Measurements from ENCODE around the gene PTER. TPM values are rescaled to one million over a fixed set of nuclear protein-coding genes. Genes with fewer than 3 reads are reported as not detected.

PTER gene
- total RNA-seq (15.5 TPM), polyA plus RNA-seq (5.1 TPM)
- long read RNA-seq, donor 1, partial matches to known transcripts = 0 of 2 reads
- long read RNA-seq, donor 1, other reads (novel, unspliced or antisense) = 0 of 2 reads
- long read RNA-seq, donor 2 = 0 reads
- long read RNA-seq, donor 3, partial matches to known transcripts = 0 of 4 reads
- long read RNA-seq, donor 3, other reads (novel, unspliced or antisense) = 0 of 4 reads
- long read RNA-seq, donor 4 = 0 reads
- long read RNA-seq, donor 5, partial matches to known transcripts = 0 of 1 reads
- long read RNA-seq, donor 5, other reads (novel, unspliced or antisense) = 0 of 1 reads
- long read RNA-seq, donor 6, partial matches to known transcripts = 0 of 2 reads
- long read RNA-seq, donor 6, other reads (novel, unspliced or antisense) = 0 of 2 reads
- long read RNA-seq, donor 7, partial matches to known transcripts = 0 of 1 reads
- long read RNA-seq, donor 7, other reads (novel, unspliced or antisense) = 0 of 1 reads
- long read RNA-seq, donor 8 = 0 reads
- long read RNA-seq, donor 9, transcript PTER-205 (5 exons, 1,203 nt) = major isoform, 6 of 7 reads
- long read RNA-seq, donor 9, partial matches to known transcripts = 0 of 7 reads
- long read RNA-seq, donor 9, other reads (novel, unspliced or antisense) = 0 of 7 reads
- long read RNA-seq, donor 10, partial matches to known transcripts = 0 of 1 reads
- long read RNA-seq, donor 10, other reads (novel, unspliced or antisense) = 0 of 1 reads

GRCh38 chr10:16436758-16437539 is at the start of gene PTER:
TSS of gene PTER (plus strand) at chr10:16437010. CDS start at chr10:16484385, 47,375 bp downstream.
- Histone ChIP-seq H3K4me1 (ENCODE audit: control insufficient read depth in 2 of 2, insufficient read depth in 2 of 2, low read length in 2 of 2) (peaks cover 9 to 17% of the 10 kb centered on the region in 2 donors), H3K36me3 (ENCODE audit: control insufficient read depth in 2 of 2, insufficient read depth in 2 of 2, low read length in 1 of 2) (peaks cover 0 to 5% of the 10 kb centered on the region in 2 donors), H3K27ac (ENCODE audit: low read depth in 1 of 2, low read length in 1 of 2) (peak within 1 kb of the TSS; percentile 78 to 83), H3K9me3 (ENCODE audit: control insufficient read depth in 2 of 2, insufficient read depth in 1 of 2, low read length in 1 of 2) (no peaks in the 10 kb centered on the region), H3K4me3 (ENCODE audit: low read length in 2 of 2) (peak within 1 kb of the TSS; percentile 68 to 74), H3K27me3 (ENCODE audit: control insufficient read depth in 2 of 2, insufficient read depth in 1 of 2, low read length in 1 of 2) (no peaks in the 10 kb centered on the region)
- DNase-seq (ENCODE audit: low read depth in 6 of 9, low spot score in 9 of 9) = peak; percentile 88 to 97 (median 94)
- WGBS = 1% methylated on average over 49 of the region's 49 CpGs

- 85% methylated on average over 3 of the region's 3 CpGs for WGBS
- H3K27me3 ChIP-seq (ENCODE audit: control insufficient read depth in 2 of 2, insufficient read depth in 1 of 2, low read length in 1 of 2) = no peaks in the 10 kb centered on the region
- no peaks in the 10 kb centered on the region for H3K36me3 ChIP-seq (ENCODE audit: control insufficient read depth in 2 of 2, insufficient read depth in 2 of 2, low read length in 1 of 2)
- H3K4me1 ChIP-seq (ENCODE audit: control insufficient read depth in 2 of 2, insufficient read depth in 2 of 2, low read length in 2 of 2) = no peaks in the 10 kb centered on the region
- H3K4me3 ChIP-seq (ENCODE audit: low read length in 2 of 2) = no peak overlapping the region
- H3K9me3 ChIP-seq (ENCODE audit: control insufficient read depth in 2 of 2, insufficient read depth in 1 of 2, low read length in 1 of 2) = no peaks in the 10 kb centered on the region
- no peak overlapping the region for H3K27ac ChIP-seq (ENCODE audit: low read depth in 1 of 2, low read length in 1 of 2)
- DNase-seq (ENCODE audit: low read depth in 6 of 9, low spot score in 9 of 9) = no peak
Measured at GRCh38 chr10:16392531-16393069, 44.2 kb upstream of the PTER start.

- no peak overlapping the region for H3K4me3 ChIP-seq (ENCODE audit: low read length in 2 of 2)
- no peak overlapping the region for H3K27ac ChIP-seq (ENCODE audit: low read depth in 1 of 2, low read length in 1 of 2)
- H3K27me3 ChIP-seq (ENCODE audit: control insufficient read depth in 2 of 2, insufficient read depth in 1 of 2, low read length in 1 of 2) = no peaks in the 10 kb centered on the region
- no peaks in the 10 kb centered on the region for H3K4me1 ChIP-seq (ENCODE audit: control insufficient read depth in 2 of 2, insufficient read depth in 2 of 2, low read length in 2 of 2)
- 90% methylated on average over 4 of the region's 4 CpGs for WGBS
- DNase-seq (ENCODE audit: low read depth in 6 of 9, low spot score in 9 of 9) = no peak
- no peaks in the 10 kb centered on the region for H3K9me3 ChIP-seq (ENCODE audit: control insufficient read depth in 2 of 2, insufficient read depth in 1 of 2, low read length in 1 of 2)
- no peaks in the 10 kb centered on the region for H3K36me3 ChIP-seq (ENCODE audit: control insufficient read depth in 2 of 2, insufficient read depth in 2 of 2, low read length in 1 of 2)
Measured at GRCh38 chr10:16393271-16393858, 43.4 kb upstream of the PTER start.

- H3K9me3 ChIP-seq (ENCODE audit: control insufficient read depth in 2 of 2, insufficient read depth in 1 of 2, low read length in 1 of 2) = no peaks in the 10 kb centered on the region
- no peaks in the 10 kb centered on the region for H3K36me3 ChIP-seq (ENCODE audit: control insufficient read depth in 2 of 2, insufficient read depth in 2 of 2, low read length in 1 of 2)
- no peaks in the 10 kb centered on the region for H3K4me1 ChIP-seq (ENCODE audit: control insufficient read depth in 2 of 2, insufficient read depth in 2 of 2, low read length in 2 of 2)
- no peak for DNase-seq (ENCODE audit: low read depth in 6 of 9, low spot score in 9 of 9)
- H3K4me3 ChIP-seq (ENCODE audit: low read length in 2 of 2) = no peak overlapping the region
- WGBS = 94% methylated on average over 2 of the region's 2 CpGs
- no peaks in the 10 kb centered on the region for H3K27me3 ChIP-seq (ENCODE audit: control insufficient read depth in 2 of 2, insufficient read depth in 1 of 2, low read length in 1 of 2)
- H3K27ac ChIP-seq (ENCODE audit: low read depth in 1 of 2, low read length in 1 of 2) = no peak overlapping the region
Measured at GRCh38 chr10:16401416-16401815, 35.4 kb upstream of the PTER start.

GRCh38 chr10:16408379-16408778 is 28.4 kb upstream of the PTER start:
- WGBS = 35% methylated on average over 3 of the region's 3 CpGs
- no peaks in the 10 kb centered on the region for H3K9me3 ChIP-seq (ENCODE audit: control insufficient read depth in 2 of 2, insufficient read depth in 1 of 2, low read length in 1 of 2)
- H3K4me1 ChIP-seq (ENCODE audit: control insufficient read depth in 2 of 2, insufficient read depth in 2 of 2, low read length in 2 of 2) = no peaks in the 10 kb centered on the region
- H3K4me3 ChIP-seq (ENCODE audit: low read length in 2 of 2) = no peak overlapping the region
- no peaks in the 10 kb centered on the region for H3K27me3 ChIP-seq (ENCODE audit: control insufficient read depth in 2 of 2, insufficient read depth in 1 of 2, low read length in 1 of 2)
- no peak overlapping the region for H3K27ac ChIP-seq (ENCODE audit: low read depth in 1 of 2, low read length in 1 of 2)
- no peak for DNase-seq (ENCODE audit: low read depth in 6 of 9, low spot score in 9 of 9)
- no peaks in the 10 kb centered on the region for H3K36me3 ChIP-seq (ENCODE audit: control insufficient read depth in 2 of 2, insufficient read depth in 2 of 2, low read length in 1 of 2)

- Histone ChIP-seq H3K27ac (ENCODE audit: low read depth in 1 of 2, low read length in 1 of 2) (no peak overlapping the region), H3K36me3 (ENCODE audit: control insufficient read depth in 2 of 2, insufficient read depth in 2 of 2, low read length in 1 of 2) (no peaks in the 10 kb centered on the region), H3K27me3 (ENCODE audit: control insufficient read depth in 2 of 2, insufficient read depth in 1 of 2, low read length in 1 of 2) (no peaks in the 10 kb centered on the region), H3K9me3 (ENCODE audit: control insufficient read depth in 2 of 2, insufficient read depth in 1 of 2, low read length in 1 of 2) (no peaks in the 10 kb centered on the region), H3K4me1 (ENCODE audit: control insufficient read depth in 2 of 2, insufficient read depth in 2 of 2, low read length in 2 of 2) (no peaks in the 10 kb centered on the region), H3K4me3 (ENCODE audit: low read length in 2 of 2) (no peak overlapping the region)
- WGBS = 73% methylated on average over 1 of the region's 1 CpG
- no peak for DNase-seq (ENCODE audit: low read depth in 6 of 9, low spot score in 9 of 9)
Measured at GRCh38 chr10:16417341-16417740, 19.5 kb upstream of the PTER start.

- Histone ChIP-seq H3K27ac (ENCODE audit: low read depth in 1 of 2, low read length in 1 of 2) (no peak overlapping the region), H3K36me3 (ENCODE audit: control insufficient read depth in 2 of 2, insufficient read depth in 2 of 2, low read length in 1 of 2) (no peaks in the 10 kb centered on the region), H3K27me3 (ENCODE audit: control insufficient read depth in 2 of 2, insufficient read depth in 1 of 2, low read length in 1 of 2) (no peaks in the 10 kb centered on the region), H3K9me3 (ENCODE audit: control insufficient read depth in 2 of 2, insufficient read depth in 1 of 2, low read length in 1 of 2) (no peaks in the 10 kb centered on the region), H3K4me1 (ENCODE audit: control insufficient read depth in 2 of 2, insufficient read depth in 2 of 2, low read length in 2 of 2) (no peaks in the 10 kb centered on the region), H3K4me3 (ENCODE audit: low read length in 2 of 2) (no peak overlapping the region)
- no peak for DNase-seq (ENCODE audit: low read depth in 6 of 9, low spot score in 9 of 9)
- 93% methylated on average over 3 of the region's 3 CpGs for WGBS
Measured at GRCh38 chr10:16423599-16423998, 13.2 kb upstream of the PTER start.

GRCh38 chr10:16425449-16425848 is 11.4 kb upstream of the PTER start:
- Histone ChIP-seq H3K9me3 (ENCODE audit: control insufficient read depth in 2 of 2, insufficient read depth in 1 of 2, low read length in 1 of 2) (no peaks in the 10 kb centered on the region), H3K4me3 (ENCODE audit: low read length in 2 of 2) (no peak overlapping the region), H3K27me3 (ENCODE audit: control insufficient read depth in 2 of 2, insufficient read depth in 1 of 2, low read length in 1 of 2) (no peaks in the 10 kb centered on the region), H3K36me3 (ENCODE audit: control insufficient read depth in 2 of 2, insufficient read depth in 2 of 2, low read length in 1 of 2) (no peaks in the 10 kb centered on the region), H3K4me1 (ENCODE audit: control insufficient read depth in 2 of 2, insufficient read depth in 2 of 2, low read length in 2 of 2) (no peaks in the 10 kb centered on the region), H3K27ac (ENCODE audit: low read depth in 1 of 2, low read length in 1 of 2) (no peak overlapping the region)
- 85% methylated on average over 3 of the region's 3 CpGs for WGBS
- DNase-seq (ENCODE audit: low read depth in 6 of 9, low spot score in 9 of 9) = no peak

Measured in thymus (tissue), 14 donors.